EH (cell line): ENCODE measurements around the gene MAP1S.

Source experiments
- DNase-seq: peaks from one replicate; pipeline ENCODE4 v3.0.0-alpha.2; 2015; ENCODE audit warnings: low read depth

The MAP1S gene

GRCh38 chr19:17735410-17735809 is 16.1 kb downstream of the MAP1S start:
- DNase-seq, result no peak

GRCh38 chr19:17737690-17738153 is 18.4 kb downstream of the MAP1S start:
- DNase-seq, result no peak

- no peak for DNase-seq
Measured at GRCh38 chr19:17739121-17739875, 20.0 kb downstream of the MAP1S start.

GRCh38 chr19:17741456-17741855 is 22.2 kb downstream of the MAP1S start:
- no peak for DNase-seq

- peak; percentile 67 for DNase-seq
Measured at GRCh38 chr19:17743874-17744580, 24.7 kb downstream of the MAP1S start.

GRCh38 chr19:17747205-17748098 is 28.2 kb downstream of the MAP1S start:
- DNase-seq, result peak; percentile 95

GRCh38 chr19:17748884-17749638 is 29.8 kb downstream of the MAP1S start:
- no peak for DNase-seq

- DNase-seq, result no peak
Measured at GRCh38 chr19:17749912-17750317, 30.6 kb downstream of the MAP1S start.

- DNase-seq, result no peak
Measured at GRCh38 chr19:17751103-17751911, 32.0 kb downstream of the MAP1S start, which contains the start of gene FCHO1. Gene FCHO1, plus strand, starts transcription at chr19:17751477. Its CDS starts 3,688 bp downstream, at chr19:17755165.

- DNase-seq, result no peak
Measured at GRCh38 chr19:17751912-17752273, 32.6 kb downstream of the MAP1S start.

GRCh38 chr19:17752865-17753639 is 33.8 kb downstream of the MAP1S start:
- no peak for DNase-seq

GRCh38 chr19:17753976-17754375 is 34.7 kb downstream of the MAP1S start:
- no peak for DNase-seq

- no peak for DNase-seq
Measured at GRCh38 chr19:17754634-17755442, 35.6 kb downstream of the MAP1S start.

GRCh38 chr19:17755443-17755890 is 36.2 kb downstream of the MAP1S start:
- DNase-seq, result no peak

- DNase-seq, result peak; percentile 40
Measured at GRCh38 chr19:17755977-17756670, 36.8 kb downstream of the MAP1S start.

GRCh38 chr19:17757125-17757524 is 37.8 kb downstream of the MAP1S start:
- DNase-seq, result peak; percentile 65

- no peak for DNase-seq
Measured at GRCh38 chr19:17758515-17758914, 39.2 kb downstream of the MAP1S start.

GRCh38 chr19:17761148-17761547 is 41.9 kb downstream of the MAP1S start:
- DNase-seq, result no peak
